Type B pancreatic cell (in vitro differentiated cells): ENCODE results near the gene ADAMTS10. TPM values are rescaled to one million over a fixed set of nuclear protein-coding genes. Genes with fewer than 3 reads are reported as not detected.

ENCODE experiments used
- DNase-seq: peaks from one replicate; pipeline ENCODE4 v3.0.0; 2021; ENCODE audit warnings: mixed read lengths; ENCODE audit not compliant: unreplicated experiment; ENCODE audit errors: extremely low spot score
- H3K27ac Mint-ChIP-seq: 2 replicates; pipeline ENCODE4 v1.8.0; 2021; ENCODE audit warnings: mild to moderate bottlenecking, mixed read lengths
- H3K27me3 Mint-ChIP-seq: 2 replicates; pipeline ENCODE4 v1.8.0; 2021; ENCODE audit warnings: mixed read lengths
- H3K36me3 Mint-ChIP-seq: 2 replicates; pipeline ENCODE4 v1.8.0; 2021; ENCODE audit warnings: mixed read lengths
- H3K4me1 Mint-ChIP-seq: one replicate; pipeline ENCODE4 v1.8.0; 2021; ENCODE audit warnings: mixed read lengths; ENCODE audit not compliant: unreplicated experiment
- H3K4me3 Mint-ChIP-seq: 2 replicates; pipeline ENCODE4 v1.8.0; 2021; ENCODE audit warnings: mild to moderate bottlenecking, mixed read lengths
- H3K9me3 Mint-ChIP-seq: 2 replicates; pipeline ENCODE4 v1.8.0; 2021; ENCODE audit warnings: mixed read lengths
- total RNA-seq: library from RNA; stranded (reverse); gene quantifications from 2 replicates; pipeline ENCODE4 v1.2.1, GENCODE V29; 2021; ENCODE audit warnings: low replicate concordance
- TF ChIP-seq, protein P1 (sequence below): fragments of 200-600 bp; sonication (generic); conservative IDR thresholded peaks from 2 replicates; pipeline ENCODE4 v1.5.0; 2021; ENCODE audit warnings: antibody characterized with exemption, mild to moderate bottlenecking

The ADAMTS10 gene
- total RNA-seq, 1 donor from 2014 or later, result 59.2 TPM

DNA sequence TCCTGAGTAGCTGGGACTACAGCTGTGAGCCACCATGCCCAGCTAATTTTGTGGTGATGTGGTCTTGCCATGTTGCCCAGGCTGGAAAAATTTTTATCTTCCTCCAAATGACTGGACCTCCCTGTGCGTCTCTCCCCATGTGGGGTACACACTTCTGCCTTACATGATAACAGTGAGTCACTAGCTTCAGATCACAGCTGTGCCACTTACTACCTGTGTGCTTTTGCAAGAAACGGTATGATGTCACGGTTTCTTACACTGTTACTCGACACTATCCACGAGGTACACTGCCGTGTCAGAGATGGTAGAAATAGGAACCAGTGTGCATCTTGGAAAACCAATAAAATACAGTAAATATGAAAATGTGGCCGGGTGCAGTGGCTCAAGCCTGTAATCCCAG is 79.0 kb downstream of the ADAMTS10 start:
- TF ChIP-seq, protein P1, sequence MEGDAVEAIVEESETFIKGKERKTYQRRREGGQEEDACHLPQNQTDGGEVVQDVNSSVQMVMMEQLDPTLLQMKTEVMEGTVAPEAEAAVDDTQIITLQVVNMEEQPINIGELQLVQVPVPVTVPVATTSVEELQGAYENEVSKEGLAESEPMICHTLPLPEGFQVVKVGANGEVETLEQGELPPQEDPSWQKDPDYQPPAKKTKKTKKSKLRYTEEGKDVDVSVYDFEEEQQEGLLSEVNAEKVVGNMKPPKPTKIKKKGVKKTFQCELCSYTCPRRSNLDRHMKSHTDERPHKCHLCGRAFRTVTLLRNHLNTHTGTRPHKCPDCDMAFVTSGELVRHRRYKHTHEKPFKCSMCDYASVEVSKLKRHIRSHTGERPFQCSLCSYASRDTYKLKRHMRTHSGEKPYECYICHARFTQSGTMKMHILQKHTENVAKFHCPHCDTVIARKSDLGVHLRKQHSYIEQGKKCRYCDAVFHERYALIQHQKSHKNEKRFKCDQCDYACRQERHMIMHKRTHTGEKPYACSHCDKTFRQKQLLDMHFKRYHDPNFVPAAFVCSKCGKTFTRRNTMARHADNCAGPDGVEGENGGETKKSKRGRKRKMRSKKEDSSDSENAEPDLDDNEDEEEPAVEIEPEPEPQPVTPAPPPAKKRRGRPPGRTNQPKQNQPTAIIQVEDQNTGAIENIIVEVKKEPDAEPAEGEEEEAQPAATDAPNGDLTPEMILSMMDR, result no peak
- H3K9me3 Mint-ChIP-seq, result no peaks in the 10 kb centered on the region
- H3K4me3 Mint-ChIP-seq, result no peak overlapping the region
- peaks cover 15% of the 10 kb centered on the region for H3K36me3 Mint-ChIP-seq
- H3K27ac Mint-ChIP-seq, result no peak overlapping the region
- DNase-seq, result no peak
- peaks cover 13% of the 10 kb centered on the region for H3K4me1 Mint-ChIP-seq
- H3K27me3 Mint-ChIP-seq, result no peaks in the 10 kb centered on the region

Other genes with a start within 250 kb of the ADAMTS10 start
- 4.2 and 4.7 TPM in 2 replicates for gene ANGPTL4, start 246.6 kb downstream of the ADAMTS10 start, total RNA-seq
- gene RAB11B, start 220.4 kb downstream of the ADAMTS10 start, total RNA-seq, result 106 and 123 TPM in 2 replicates
- gene MARCHF2, start 197.4 kb downstream of the ADAMTS10 start, total RNA-seq, result 15.5 and 24.7 TPM in 2 replicates
- gene HNRNPM, start 165.7 kb downstream of the ADAMTS10 start, total RNA-seq, result 197 and 317 TPM in 2 replicates
- 0.31 TPM in 2 replicates for gene PRAM1, start 108.1 kb downstream of the ADAMTS10 start, total RNA-seq
- 19.9 and 25.4 TPM in 2 replicates for gene ZNF414, start 96.5 kb downstream of the ADAMTS10 start, total RNA-seq
- gene MYO1F, start 33.3 kb downstream of the ADAMTS10 start, total RNA-seq, result 0.14 and 0.64 TPM in 2 replicates
- gene NFILZ, start 19.9 kb upstream of the ADAMTS10 start, total RNA-seq, result not detected in 2 replicates
- not detected in 2 replicates for gene ACTL9, start 88.1 kb upstream of the ADAMTS10 start, total RNA-seq
- gene OR2Z1, start 110.9 kb upstream of the ADAMTS10 start, total RNA-seq, result not detected in 2 replicates
- gene ZNF558, start 221.6 kb upstream of the ADAMTS10 start, total RNA-seq, result 21.5 and 53.9 TPM in 2 replicates
- gene MBD3L1, start 221.7 kb upstream of the ADAMTS10 start, total RNA-seq, result not detected in 2 replicates